ENCODE data around the gene DNAJB9.

- TF ChIP-seq ZNF23 (tag by site-specific recombination; IDR thresholded peaks at IDR 0.05; ENCODE audit: borderline replicate concordance) (no peak), ZNF302 (tag by site-specific recombination; IDR thresholded peaks at IDR 0.05; ENCODE audit: low read depth) (no peak), PRDM10 (tag by site-specific recombination; IDR thresholded peaks at IDR 0.05) (no peak), HOXA7 (CRISPR knock-in tag; IDR thresholded peaks at IDR 0.05; ENCODE audit: borderline replicate concordance) (no peak), ZNF624 (tag by site-specific recombination; IDR thresholded peaks at IDR 0.05) (no peak), MYNN (tag by site-specific recombination; IDR thresholded peaks at IDR 0.05; ENCODE audit: borderline replicate concordance) (no peak), WT1 (tag by site-specific recombination; IDR thresholded peaks at IDR 0.05) (no peak)
- TF ChIP-seq, protein P1, sequence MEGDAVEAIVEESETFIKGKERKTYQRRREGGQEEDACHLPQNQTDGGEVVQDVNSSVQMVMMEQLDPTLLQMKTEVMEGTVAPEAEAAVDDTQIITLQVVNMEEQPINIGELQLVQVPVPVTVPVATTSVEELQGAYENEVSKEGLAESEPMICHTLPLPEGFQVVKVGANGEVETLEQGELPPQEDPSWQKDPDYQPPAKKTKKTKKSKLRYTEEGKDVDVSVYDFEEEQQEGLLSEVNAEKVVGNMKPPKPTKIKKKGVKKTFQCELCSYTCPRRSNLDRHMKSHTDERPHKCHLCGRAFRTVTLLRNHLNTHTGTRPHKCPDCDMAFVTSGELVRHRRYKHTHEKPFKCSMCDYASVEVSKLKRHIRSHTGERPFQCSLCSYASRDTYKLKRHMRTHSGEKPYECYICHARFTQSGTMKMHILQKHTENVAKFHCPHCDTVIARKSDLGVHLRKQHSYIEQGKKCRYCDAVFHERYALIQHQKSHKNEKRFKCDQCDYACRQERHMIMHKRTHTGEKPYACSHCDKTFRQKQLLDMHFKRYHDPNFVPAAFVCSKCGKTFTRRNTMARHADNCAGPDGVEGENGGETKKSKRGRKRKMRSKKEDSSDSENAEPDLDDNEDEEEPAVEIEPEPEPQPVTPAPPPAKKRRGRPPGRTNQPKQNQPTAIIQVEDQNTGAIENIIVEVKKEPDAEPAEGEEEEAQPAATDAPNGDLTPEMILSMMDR (tag by site-specific recombination; IDR thresholded peaks at IDR 0.05), result no peak
These were observed 9.3 kb downstream of the DNAJB9 start for GRCh38 chr7:108578937-108579336.
